Head of caudate nucleus (tissue), 42 donors: ENCODE measurements around the gene PYGM.

Source experiments
- DNase-seq, 42 donors: peaks; one replicate each; pipeline versions ENCODE4 v3.0.0 to v3.0.0-alpha.2; 2020 to 2021; ENCODE audit warnings: mixed read lengths in 7 of 42
- intact Hi-C: fragments of 100-400 bp; cut with DNase I; formaldehyde crosslinking; loops from one replicate; pipeline ENCODE4 v1.15.0; 2022

The PYGM gene

GRCh38 chr11:64726867-64727530, 32.8 kb downstream of the PYGM start:
- intact Hi-C loops: loop anchor here (10.0 kb wide), 1 partner anchor 72 kb away; no protein-coding TSS in a partner anchor
- peak in 3 of 42 donors; percentile 10 to 27 (median 26) for DNase-seq

DNA sequence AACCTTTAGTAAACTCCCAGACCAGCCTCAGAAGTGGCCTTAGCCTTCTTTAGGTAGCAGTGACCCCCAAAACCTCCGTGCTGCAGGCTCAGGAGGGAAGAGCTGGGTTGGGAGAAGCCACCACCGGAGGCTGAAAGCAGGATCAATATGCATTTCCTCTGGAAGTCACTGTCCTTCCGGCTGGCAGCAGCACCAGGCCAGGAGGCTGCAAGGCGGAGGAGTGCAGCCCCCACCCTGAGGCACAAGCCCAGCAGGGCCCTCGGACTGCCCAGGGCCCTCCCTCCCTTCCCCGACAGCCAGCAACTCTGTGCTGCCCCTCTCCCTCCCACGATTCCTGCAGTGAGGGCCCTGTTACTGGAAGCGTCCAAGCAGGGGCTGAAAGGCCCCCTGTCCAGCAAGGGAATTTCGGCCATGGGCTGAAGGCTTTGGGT, 33.5 kb downstream of the PYGM start:
- DNase-seq: no peak
- intact Hi-C loops: loop anchor here (10.0 kb wide), 1 partner anchor 71 kb away; no protein-coding TSS in a partner anchor

DNA sequence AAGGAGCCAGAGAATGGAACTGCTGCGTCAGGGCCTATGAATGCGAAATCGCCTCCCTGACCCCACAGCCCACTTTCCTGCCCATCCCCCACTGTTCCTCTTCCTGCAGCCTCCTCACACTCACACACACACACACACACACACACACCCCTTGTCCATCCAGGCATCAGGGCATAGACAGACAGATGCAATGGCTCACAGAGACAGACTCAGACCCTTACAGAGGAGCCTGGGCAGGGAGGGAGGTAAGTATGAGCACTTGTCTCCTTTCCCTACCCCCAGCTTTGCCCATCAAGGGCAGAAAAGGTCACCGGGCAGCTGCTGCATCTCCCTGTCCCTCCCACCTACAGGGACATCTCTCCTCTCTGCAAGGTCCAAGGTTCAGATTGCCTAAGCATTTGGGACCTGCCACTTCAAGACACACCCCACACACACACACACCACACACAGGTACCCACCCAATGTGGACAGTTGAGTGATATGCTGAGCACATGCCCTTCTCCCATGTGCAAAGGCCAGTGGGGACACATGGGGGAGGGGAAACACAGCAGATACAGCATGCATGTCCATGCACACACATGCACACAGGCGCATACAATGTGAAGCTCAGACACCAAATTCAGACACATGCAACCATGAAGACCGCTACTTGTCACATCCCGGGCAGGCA, 34.8 kb downstream of the PYGM start:
- intact Hi-C loops: loop anchor here (10.0 kb wide), 1 partner anchor 70 kb away; no protein-coding TSS in a partner anchor
- DNase-seq: no peak

DNA sequence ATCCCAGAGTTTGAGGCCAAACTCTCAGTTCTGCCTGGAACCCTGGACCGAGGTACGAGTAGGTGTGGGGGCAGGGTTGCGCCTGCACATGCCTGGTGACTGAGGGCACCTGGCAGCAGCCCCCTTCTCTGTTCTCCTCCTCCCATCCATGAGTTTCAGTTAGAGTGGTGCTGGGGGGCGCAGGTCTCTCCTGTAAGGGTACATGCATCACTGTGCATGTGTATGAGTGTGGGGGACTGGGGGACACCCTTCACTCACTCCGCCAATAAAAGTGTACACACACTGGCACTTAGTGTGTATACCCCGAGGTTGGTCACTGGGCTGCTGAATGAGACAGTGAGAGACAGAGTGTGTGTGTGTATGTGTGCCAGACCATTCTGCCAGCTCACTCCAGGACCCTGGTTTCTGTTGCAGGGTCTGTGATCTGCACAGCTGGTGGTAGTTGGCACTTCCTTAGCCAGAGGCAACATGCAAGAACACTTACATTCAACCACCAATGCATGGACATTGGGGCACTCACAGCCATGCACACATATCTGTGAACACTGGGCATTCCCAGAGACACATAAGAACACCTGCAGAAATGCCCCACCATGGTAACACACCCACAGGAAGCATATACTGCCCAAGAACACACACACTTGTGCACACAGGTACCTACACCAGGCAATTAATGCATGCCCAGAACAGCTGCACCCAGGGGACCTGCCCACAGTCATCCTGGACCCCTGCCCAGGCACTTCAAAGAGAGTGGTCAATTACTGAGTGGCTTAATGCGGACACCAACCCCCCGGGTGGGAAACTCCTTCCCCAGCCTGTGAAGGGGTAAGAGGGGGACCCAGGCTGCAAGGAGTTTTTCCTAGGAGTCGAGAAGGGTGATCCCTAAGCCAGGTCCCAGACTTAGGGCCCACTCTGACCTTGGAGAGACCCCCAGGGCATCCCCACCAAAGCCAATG, 35.6 kb downstream of the PYGM start:
- intact Hi-C loops: loop anchor here (10.0 kb wide), 1 partner anchor 69 kb away; no protein-coding TSS in a partner anchor
- no peak for DNase-seq

DNA sequence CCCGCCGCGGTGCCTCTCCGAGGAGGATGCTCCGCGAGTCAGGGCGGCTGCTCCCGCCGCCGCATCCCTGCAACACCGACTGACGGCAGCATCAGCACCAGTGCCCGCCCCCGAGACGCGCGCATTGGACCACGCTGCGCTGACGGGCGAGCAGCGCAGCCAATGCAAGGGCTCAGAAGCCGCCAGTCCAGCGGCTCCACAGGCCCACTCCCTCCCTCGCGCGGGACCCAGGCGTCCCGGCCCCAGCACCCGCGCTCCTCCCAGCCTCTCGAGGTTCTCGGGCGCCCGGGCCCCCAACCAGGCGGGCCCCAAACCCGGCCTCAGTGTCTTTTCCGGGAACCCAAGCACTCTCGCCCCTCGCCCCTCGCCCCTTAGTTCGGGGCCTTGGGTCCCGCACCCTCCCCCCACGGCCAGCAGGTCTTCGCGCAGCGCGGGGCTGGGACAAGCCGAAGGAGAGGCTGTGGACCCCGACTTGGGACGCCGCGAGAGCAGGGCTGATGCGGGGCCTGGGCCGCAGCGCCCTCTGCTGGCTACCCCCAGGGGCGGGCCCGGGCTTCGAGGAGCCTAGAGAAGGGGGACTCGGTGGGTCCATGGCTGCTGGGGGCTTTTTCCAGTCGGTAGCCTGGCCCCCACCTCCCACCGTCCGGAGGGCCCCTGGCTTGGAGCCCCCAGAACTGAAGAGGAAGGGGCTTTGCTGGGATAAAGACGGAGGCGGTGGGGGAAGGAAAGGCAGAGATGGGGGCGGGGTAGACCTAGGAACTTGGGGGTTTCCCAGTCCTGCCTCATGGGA, 36.5 kb downstream of the PYGM start, which contains the start of gene NRXN2:
Gene NRXN2 (minus strand): TSS at position 81 of the 790 bp plus-strand sequence. CDS start 9,498 bp downstream, outside the sequence.
- peak; percentile 86 to 98 (median 96) for DNase-seq
- intact Hi-C loops: loop anchor here (10.0 kb wide), 1 partner anchor 69 kb away; no protein-coding TSS in a partner anchor

- intact Hi-C loops: loop anchor here (10.0 kb wide), 1 partner anchor 68 kb away; no protein-coding TSS in a partner anchor
- DNase-seq: no peak
Measured at GRCh38 chr11:64722141-64723065, 37.4 kb downstream of the PYGM start.

- DNase-seq: no peak
- intact Hi-C loops: loop anchor here (10.0 kb wide), 1 partner anchor 67 kb away; no protein-coding TSS in a partner anchor
Measured at GRCh38 chr11:64721359-64721699, 38.4 kb downstream of the PYGM start.

DNA sequence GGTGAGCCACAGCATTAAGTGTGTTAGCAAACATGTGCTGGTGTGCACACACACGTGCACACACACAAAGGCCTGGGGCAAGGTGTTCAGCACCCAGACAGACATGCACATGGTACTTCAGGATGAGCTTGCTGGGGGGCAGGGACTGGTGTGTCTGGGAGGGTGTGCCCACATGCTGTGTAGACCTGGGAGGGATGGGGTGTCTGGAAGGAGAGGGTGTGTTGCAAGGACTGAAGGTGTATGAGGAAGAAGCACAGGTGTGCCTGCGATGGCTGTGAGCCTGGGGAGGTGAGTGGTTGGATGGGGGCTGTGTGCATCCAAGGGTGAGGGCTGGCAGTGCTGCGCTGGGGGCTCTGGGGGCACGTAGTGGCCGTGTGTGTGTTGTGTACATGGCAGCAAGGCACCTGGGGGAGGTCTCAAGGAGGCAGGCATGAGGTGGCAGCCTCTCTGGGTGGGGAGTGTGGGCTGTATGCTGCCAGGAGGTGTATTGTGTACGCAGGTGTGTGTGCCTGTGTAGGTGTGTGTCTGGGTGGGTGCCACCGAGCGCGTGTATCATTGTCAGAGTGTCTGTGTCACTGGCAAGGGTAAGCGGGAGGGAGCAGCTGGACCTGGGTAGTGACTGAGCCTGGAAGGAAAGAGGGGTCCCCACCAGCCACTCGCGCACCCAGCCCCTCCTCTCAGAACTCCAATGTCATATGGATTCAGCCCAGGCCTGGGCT, 39.0 kb downstream of the PYGM start:
- peak in 20 of 42 donors; percentile 34 to 81 (median 60) for DNase-seq
- intact Hi-C loops: loop anchor here (10.0 kb wide), 1 partner anchor 66 kb away; no protein-coding TSS in a partner anchor

DNA sequence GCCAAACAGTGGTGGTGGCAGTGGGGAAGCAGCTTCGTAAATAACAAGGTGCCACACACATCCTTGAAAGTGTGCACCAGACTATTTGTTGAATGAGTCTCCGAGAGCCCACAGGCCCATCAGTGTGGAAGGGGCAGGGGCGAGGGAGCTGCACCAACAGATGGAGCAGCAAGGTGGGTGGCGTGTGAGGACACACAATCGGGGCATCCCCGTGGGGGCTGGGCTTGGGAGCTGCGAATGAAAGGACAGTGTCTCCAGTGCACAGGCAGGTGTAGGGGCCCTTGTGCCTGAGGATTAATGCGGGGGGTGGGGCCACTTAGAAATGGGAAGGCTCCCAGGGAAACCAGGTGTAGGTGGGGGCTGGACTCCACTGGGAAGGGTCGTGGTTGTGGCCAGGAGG, 39.6 kb downstream of the PYGM start:
- no peak for DNase-seq
- intact Hi-C loops: loop anchor here (10.0 kb wide), 1 partner anchor 65 kb away; no protein-coding TSS in a partner anchor

- no peak for DNase-seq
- intact Hi-C loops: no loop called here
Measured at GRCh38 chr11:64719406-64719805, 40.4 kb downstream of the PYGM start.

DNA sequence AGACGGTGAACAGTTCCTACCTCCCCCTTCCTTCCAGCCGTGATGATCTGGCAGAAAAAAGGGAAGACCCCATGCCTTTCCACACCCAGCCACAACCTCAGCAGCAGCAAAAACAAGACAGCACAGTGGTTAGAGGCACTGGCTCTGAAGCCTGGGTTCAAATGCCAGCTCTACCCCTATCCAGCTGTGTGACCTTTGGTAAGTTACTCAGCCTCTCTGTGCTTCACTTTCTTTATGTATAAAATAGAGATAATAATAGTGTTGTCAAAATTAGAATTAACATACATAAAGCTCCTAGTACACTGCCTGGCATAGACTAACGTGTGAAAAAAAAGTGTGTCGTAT, 41.0 kb downstream of the PYGM start:
- no peak for DNase-seq
- intact Hi-C loops: no loop called here

DNA sequence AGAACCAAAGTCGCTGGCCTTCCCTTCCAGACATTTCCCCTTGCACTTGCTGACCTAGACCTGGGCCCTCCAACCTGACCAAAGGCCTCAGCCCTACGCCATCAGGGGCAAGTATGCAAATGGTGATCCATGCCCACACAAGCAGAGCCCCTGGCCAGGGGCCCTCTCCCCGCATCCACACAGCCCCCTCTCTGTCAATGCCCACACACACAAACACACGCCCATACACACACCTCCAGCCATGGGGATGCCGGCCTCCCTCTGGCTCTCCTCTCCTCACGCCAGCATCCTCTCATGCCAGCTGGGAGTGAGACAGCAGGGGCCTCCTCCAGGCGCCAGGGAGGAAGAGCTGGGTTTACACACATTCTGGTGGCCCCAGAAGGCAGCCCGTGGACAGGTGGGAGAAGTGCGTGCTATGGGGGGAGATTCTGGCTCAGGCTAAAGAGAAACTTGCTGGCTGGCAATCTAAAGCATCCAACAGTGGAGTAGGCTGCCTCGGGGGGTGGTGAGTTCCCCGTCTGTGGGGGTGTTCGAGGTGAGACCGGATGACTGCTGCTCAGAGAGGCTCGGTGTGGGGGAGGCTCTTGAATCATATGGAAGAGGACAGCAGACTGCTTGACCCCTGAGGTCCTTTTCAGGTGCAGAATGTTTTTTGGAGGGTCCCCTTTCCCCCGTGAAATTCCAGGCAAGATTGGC, 41.5 kb downstream of the PYGM start:
- intact Hi-C loops: no loop called here
- peak in 5 of 42 donors; percentile 43 to 79 (median 46) for DNase-seq

GRCh38 chr11:64717268-64717578, 42.6 kb downstream of the PYGM start:
- DNase-seq: no peak
- intact Hi-C loops: no loop called here

- no peak for DNase-seq
- intact Hi-C loops: no loop called here
Measured at GRCh38 chr11:64716473-64717267, 43.1 kb downstream of the PYGM start.

- DNase-seq: no peak
- intact Hi-C loops: no loop called here
Measured at GRCh38 chr11:64715756-64716472, 43.9 kb downstream of the PYGM start.
